Osteoblast (primary cell): Measurements from ENCODE around the gene PRPF8. TPM values are rescaled to one million over a fixed set of nuclear protein-coding genes. Genes with fewer than 3 reads are reported as not detected.
A peak's percentile ranks its signal among the peaks of the same experiment; 100 is the strongest.

Source experiments
- DNase-seq: peaks from one replicate; pipeline ENCODE4 v3.0.0; 2011; ENCODE audit warnings: low spot score, mixed read lengths; ENCODE audit not compliant: insufficient read length; ENCODE audit errors: missing footprints
- H2AFZ ChIP-seq: 2 replicates; pipeline ENCODE4 v1.6.0; 2011; ENCODE audit warnings: mild to moderate bottlenecking, low read length
- H3K27ac ChIP-seq: 2 replicates; pipeline ENCODE4 v1.5.1; 2011; ENCODE audit warnings: mild to moderate bottlenecking, low read depth, low read length, moderate library complexity
- H3K27me3 ChIP-seq: 2 replicates; pipeline ENCODE4 v1.6.0; 2012; ENCODE audit warnings: mild to moderate bottlenecking, control low read depth, inconsistent platforms, low read length, moderate library complexity; ENCODE audit not compliant: insufficient read depth
- H3K36me3 ChIP-seq: 2 replicates; pipeline ENCODE4 v1.5.1; 2011; ENCODE audit warnings: mild to moderate bottlenecking, low read length, control low read depth, moderate library complexity; ENCODE audit not compliant: insufficient read depth
- H3K4me1 ChIP-seq: 2 replicates; pipeline ENCODE4 v1.5.1; 2011; ENCODE audit warnings: mild to moderate bottlenecking, low read length, control low read depth, moderate library complexity; ENCODE audit not compliant: insufficient read depth
- H3K4me2 ChIP-seq: 2 replicates; pipeline ENCODE4 v1.6.0; 2011; ENCODE audit warnings: mild to moderate bottlenecking, low read length; ENCODE audit not compliant: insufficient read depth
- H3K4me3 ChIP-seq: fragments of 200-600 bp; sonication (generic); 3 replicates; pipeline ENCODE4 v1.5.1; 2012; ENCODE audit warnings: mild to moderate bottlenecking, low read length, inconsistent platforms; ENCODE audit not compliant: insufficient read depth
- H3K79me2 ChIP-seq: 2 replicates; pipeline ENCODE4 v1.6.0; 2012; ENCODE audit warnings: mild to moderate bottlenecking, low read length, control low read depth, inconsistent platforms; ENCODE audit not compliant: insufficient read depth
- H3K9me3 ChIP-seq: 2 replicates; pipeline ENCODE4 v1.5.1; 2011; ENCODE audit warnings: low read depth, low read length, control low read depth
- H4K20me1 ChIP-seq: 2 replicates; pipeline ENCODE4 v1.6.0; 2012; ENCODE audit warnings: mild to moderate bottlenecking, low read length, control low read depth; ENCODE audit not compliant: insufficient read depth
- total RNA-seq: library from RNA; depleted of rRNA; stranded (reverse); fragments of >200 nt; gene quantifications from 2 replicates; pipeline ENCODE4 v1.2.3, GENCODE V29; 2012
- TF ChIP-seq, protein P1 (sequence below): IDR thresholded peaks from 2 replicates; pipeline ENCODE4 v1.5.1; 2011; ENCODE audit warnings: mild to moderate bottlenecking, low read depth, low read length, moderate library complexity; ENCODE audit errors: extremely low read depth

The PRPF8 gene
- total RNA-seq, 1 donor, result 107 TPM

DNA sequence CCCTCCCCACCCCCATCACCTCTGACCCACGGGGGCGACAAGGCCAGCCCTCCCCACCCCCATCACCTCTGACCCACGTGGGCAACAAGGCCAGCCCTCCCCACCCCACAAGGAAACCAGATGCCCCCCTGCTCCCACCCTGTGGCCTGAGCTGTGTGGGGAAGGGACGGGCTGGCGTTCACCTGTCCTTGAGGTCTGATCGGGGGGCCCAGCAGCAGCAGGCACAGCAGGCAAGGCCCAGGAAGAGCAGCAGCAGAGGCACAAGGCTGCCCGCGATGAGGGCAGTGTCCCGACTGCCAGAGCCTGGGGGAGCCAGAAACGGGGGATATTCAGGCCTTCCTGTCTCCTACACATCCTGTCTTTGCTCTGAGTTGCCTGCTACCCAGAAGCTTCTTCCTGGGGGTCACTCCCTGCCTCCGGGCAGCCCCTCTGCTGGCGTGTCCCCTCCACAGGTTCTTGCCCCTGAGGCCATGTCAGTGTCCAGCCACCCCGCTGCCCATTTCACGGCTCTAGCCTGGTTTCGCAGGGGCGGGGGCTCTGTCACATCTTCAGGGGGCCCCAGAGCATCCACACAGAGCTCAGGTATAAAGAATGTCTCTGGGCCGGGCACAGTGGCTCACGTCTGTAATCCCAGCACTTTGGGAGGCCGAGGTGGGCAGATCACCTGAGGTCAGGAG, 45.9 kb downstream of the PRPF8 start:
- H2AFZ ChIP-seq, result no peak overlapping the region
- H4K20me1 ChIP-seq, result no peaks in the 10 kb centered on the region
- H3K79me2 ChIP-seq, result no peaks in the 10 kb centered on the region

DNA sequence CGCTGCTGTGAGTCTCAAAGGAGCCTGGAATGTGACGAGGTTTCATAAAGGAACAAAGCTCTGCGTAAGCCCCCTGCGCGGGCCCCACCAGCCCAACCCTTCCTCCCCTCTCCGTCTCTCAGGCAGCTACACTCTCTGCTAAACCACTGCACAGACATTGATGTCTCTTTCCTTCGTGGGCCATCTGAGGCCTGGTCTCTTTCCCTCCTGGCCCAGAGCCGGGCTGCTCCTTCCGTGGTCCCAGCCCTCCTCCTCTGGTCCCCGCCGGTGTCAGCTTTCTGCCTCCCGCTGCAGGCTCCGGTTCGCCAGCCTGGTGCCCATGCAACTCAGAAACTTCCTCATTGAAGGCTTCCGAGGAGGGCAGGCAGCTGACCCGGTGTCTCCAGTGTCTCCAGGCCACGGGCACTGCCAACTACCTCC, 46.5 kb downstream of the PRPF8 start:
- Histone ChIP-seq H3K79me2 (no peaks in the 10 kb centered on the region), H3K27me3 (no peaks in the 10 kb centered on the region), H3K4me2 (no peak overlapping the region), H3K4me3 (no peak overlapping the region), H4K20me1 (no peaks in the 10 kb centered on the region), H2AFZ (no peak overlapping the region), H3K36me3 (no peaks in the 10 kb centered on the region), H3K9me3 (no peaks in the 10 kb centered on the region), H3K27ac (no peak overlapping the region), H3K4me1 (no peaks in the 10 kb centered on the region)
- TF ChIP-seq, protein P1, sequence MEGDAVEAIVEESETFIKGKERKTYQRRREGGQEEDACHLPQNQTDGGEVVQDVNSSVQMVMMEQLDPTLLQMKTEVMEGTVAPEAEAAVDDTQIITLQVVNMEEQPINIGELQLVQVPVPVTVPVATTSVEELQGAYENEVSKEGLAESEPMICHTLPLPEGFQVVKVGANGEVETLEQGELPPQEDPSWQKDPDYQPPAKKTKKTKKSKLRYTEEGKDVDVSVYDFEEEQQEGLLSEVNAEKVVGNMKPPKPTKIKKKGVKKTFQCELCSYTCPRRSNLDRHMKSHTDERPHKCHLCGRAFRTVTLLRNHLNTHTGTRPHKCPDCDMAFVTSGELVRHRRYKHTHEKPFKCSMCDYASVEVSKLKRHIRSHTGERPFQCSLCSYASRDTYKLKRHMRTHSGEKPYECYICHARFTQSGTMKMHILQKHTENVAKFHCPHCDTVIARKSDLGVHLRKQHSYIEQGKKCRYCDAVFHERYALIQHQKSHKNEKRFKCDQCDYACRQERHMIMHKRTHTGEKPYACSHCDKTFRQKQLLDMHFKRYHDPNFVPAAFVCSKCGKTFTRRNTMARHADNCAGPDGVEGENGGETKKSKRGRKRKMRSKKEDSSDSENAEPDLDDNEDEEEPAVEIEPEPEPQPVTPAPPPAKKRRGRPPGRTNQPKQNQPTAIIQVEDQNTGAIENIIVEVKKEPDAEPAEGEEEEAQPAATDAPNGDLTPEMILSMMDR, result no peak
- DNase-seq, result peak; percentile 2

More for the DNA sequence above, 45.9 kb downstream of the PRPF8 start:
- no peak overlapping the region for H3K27ac ChIP-seq
- TF ChIP-seq, protein P1, result no peak
- H3K9me3 ChIP-seq, result no peaks in the 10 kb centered on the region
- peaks cover under 1% of the 10 kb centered on the region for H3K4me1 ChIP-seq
- no peak overlapping the region for H3K4me3 ChIP-seq
- no peaks in the 10 kb centered on the region for H3K36me3 ChIP-seq
- no peak overlapping the region for H3K4me2 ChIP-seq
- H3K27me3 ChIP-seq, result no peaks in the 10 kb centered on the region
- peak; percentile 37 for DNase-seq

DNA sequence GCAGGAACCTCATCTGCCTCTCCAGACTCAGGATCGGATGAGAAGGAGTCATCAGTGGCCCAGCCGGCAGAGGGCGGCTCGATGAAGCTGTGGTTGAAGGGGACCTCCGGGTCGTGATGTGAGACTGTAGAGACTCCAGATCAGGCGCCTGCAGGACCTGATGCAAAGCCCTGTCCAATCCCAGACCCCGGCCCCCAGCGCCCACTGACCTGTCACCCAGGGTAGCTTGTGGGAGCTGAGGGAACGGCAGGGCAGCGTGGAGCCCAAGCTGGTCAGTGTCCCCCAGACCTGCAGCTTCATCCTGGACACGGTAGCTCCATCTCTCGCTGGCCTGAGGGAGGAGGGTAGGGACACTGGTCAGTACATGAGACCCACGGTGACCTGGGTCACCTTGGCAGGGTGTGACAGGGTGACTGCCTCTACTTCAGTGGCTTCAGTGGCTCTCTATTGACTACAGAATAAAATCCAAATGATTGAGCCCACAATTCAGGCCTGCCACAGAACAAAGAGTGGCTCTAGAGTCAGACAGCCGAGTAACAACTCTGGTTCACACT, 47.9 kb downstream of the PRPF8 start:
- no peaks in the 10 kb centered on the region for H4K20me1 ChIP-seq
- H3K9me3 ChIP-seq, result no peaks in the 10 kb centered on the region
- no peaks in the 10 kb centered on the region for H3K4me1 ChIP-seq
- H3K27ac ChIP-seq, result no peak overlapping the region
- peak; percentile 51 for DNase-seq
- no peaks in the 10 kb centered on the region for H3K79me2 ChIP-seq
- no peaks in the 10 kb centered on the region for H3K36me3 ChIP-seq
- no peak overlapping the region for H2AFZ ChIP-seq
- TF ChIP-seq, protein P1, result no peak
- no peak overlapping the region for H3K4me3 ChIP-seq
- H3K4me2 ChIP-seq, result no peak overlapping the region
- no peaks in the 10 kb centered on the region for H3K27me3 ChIP-seq

DNA sequence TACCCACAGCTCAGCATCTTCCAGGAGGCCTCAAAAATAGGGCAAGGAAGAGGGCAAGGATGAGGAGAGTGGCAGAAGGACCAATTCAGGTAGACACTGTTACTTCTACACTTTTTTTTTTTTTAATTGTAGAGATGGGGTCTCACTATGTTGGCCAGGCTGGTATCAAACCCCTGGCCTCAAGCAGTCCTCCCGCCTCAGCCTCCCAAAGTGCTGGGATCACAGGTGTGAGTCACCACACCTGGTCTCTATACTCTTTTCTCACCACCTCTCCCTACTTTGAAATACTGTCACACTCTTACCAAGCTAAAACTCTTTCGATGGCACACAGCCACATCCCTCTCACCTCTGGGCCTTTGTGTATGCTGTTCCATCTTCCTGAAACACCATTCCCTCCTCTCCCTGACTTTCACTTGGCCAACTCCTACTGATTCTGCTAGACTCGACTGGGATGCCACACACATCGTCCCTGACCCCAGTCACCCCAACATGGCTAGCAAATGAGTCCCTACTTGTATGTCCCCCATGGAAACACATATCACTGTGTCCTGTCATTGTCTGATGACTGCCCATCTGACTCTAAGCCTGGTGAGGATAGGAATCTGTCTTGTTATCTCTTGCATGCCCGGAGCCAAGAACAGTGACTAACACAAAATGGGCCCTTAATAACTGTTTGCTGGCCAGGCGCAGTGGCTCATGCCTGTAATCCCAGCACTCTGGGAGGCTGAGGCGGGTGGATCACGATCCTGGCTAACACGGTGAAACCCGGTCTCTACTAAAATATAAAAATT, 48.8 kb downstream of the PRPF8 start:
- DNase-seq, result peak; percentile 79
- Histone ChIP-seq H3K27me3 (no peaks in the 10 kb centered on the region), H3K4me3 (no peak overlapping the region), H3K79me2 (no peaks in the 10 kb centered on the region), H3K36me3 (no peaks in the 10 kb centered on the region), H4K20me1 (no peaks in the 10 kb centered on the region), H3K27ac (no peak overlapping the region), H3K4me2 (no peak overlapping the region), H3K9me3 (no peaks in the 10 kb centered on the region), H2AFZ (no peak overlapping the region), H3K4me1 (no peaks in the 10 kb centered on the region)
- TF ChIP-seq, protein P1, result no peak
